Neutrophil (primary cell): ENCODE results near the gene STAT3.

Source experiments
- H3K27ac ChIP-seq: fragments of 200-600 bp; sonication (generic); 2 replicates; pipeline ENCODE4 v1.5.1; 2016; ENCODE audit warnings: mild to moderate bottlenecking, moderate library complexity
- H3K27me3 ChIP-seq: fragments of 200-600 bp; sonication (generic); 2 replicates; pipeline ENCODE4 v1.6.0; 2016; ENCODE audit warnings: mild to moderate bottlenecking
- H3K36me3 ChIP-seq: fragments of 200-600 bp; sonication (generic); 2 replicates; pipeline ENCODE4 v1.5.1; 2017
- H3K4me1 ChIP-seq, 2 experiments: fragments of 200-600 bp in 1 of 2; sonication (generic) in 1 of 2; 1 replicate in 1 of 2; 2 replicates in 1 of 2; pipeline versions ENCODE4 v1.5.1 to v1.6.1; 2013 to 2016; ENCODE audit warnings: low read depth in 1 of 2, low read length in 1 of 2, mild to moderate bottlenecking in 1 of 2, moderate library complexity in 1 of 2; ENCODE audit not compliant: control insufficient read depth in 1 of 2, insufficient read depth in 1 of 2
- H3K4me3 ChIP-seq, 2 experiments: fragments of 200-600 bp in 1 of 2; sonication (generic) in 1 of 2; 1 replicate in 1 of 2; 2 replicates in 1 of 2; pipeline ENCODE4 v1.5.1; 2013 to 2016; ENCODE audit warnings: low read depth in 1 of 2, low read length in 1 of 2, mild to moderate bottlenecking in 1 of 2, moderate library complexity in 1 of 2
- H3K9me3 ChIP-seq: fragments of 200-600 bp; sonication (generic); 2 replicates; pipeline ENCODE4 v1.5.1; 2016
- CTCF ChIP-seq: fragments of 200-600 bp; sonication (generic); IDR thresholded peaks from 2 replicates; pipeline ENCODE4 v1.5.1; 2016; ENCODE audit warnings: antibody characterized with exemption

The STAT3 gene

DNA sequence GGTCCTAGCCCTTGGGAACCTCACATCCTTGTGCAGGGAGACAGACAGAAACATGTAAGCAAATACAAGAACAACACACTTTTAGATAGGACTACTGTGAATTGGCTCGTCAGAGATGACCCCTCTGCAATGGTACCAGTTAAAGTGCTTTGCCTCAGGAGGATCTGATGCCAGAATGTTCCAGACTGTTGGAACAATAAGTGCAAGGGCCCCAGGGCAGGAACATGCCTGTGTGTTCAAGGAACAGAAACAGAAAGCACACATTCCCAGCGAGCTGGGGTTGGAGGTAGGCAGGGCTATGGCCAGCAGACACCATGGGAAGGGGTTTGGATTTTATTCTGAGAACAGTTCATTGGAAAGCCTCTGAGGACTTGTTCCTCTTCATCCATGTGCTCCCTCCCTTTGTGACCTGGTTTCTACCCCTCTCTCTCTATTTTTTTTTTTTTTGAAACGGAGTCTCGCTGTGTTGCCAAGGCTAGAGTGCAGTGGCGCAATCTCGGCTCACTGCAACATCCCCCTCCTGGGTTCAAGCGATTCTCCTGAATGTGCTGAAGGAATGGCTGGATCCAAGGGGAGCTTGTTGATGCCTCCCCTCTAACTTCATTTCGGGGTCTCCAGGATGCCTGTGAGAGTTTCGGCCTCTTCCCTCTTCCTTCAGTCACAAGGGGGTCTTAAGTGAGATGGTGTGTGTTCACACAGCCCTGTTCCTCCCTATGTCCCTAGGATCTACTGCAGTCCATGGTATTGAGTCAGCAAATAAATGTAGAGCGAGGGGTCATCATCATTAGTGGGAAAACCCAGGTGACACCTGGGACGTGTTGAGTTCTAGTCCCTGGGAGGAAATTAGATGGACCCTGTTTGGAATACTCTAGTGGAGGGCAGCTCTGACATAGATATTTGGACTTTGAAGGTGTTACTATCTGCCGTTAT, 93.5 kb downstream of the STAT3 start:
- no peak overlapping the region for H3K4me3 ChIP-seq
- H3K36me3 ChIP-seq = peaks cover 51% of the 10 kb centered on the region
- H3K27ac ChIP-seq = peak overlapping the region; percentile 36
- H3K4me1 ChIP-seq = peaks cover 27 to 28% of the 10 kb centered on the region in 2 experiments
- TF ChIP-seq CTCF = no peak
- no peaks in the 10 kb centered on the region for H3K9me3 ChIP-seq
- H3K27me3 ChIP-seq = no peaks in the 10 kb centered on the region

DNA sequence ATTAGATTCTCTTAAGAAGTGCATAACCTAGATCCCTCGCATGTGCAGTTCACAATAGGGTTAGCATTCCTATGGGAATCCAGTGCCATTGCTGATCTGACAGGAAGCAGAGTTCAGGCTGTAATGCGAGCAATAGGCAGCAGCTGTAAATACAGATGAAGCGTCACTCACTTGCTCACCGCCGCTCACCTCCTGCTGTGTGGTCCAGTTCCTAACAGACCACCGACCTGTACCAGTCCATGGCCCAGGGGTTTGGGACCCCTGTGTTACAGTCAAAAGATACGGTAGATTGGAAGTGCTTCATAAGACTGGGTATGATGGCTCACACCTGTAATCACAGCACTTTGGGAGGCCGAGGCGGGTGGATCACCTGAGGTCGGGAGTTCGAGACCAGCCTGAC, 97.1 kb downstream of the STAT3 start:
- Histone ChIP-seq H3K4me1 (peaks cover 55 to 56% of the 10 kb centered on the region in 2 experiments), H3K27me3 (no peaks in the 10 kb centered on the region), H3K4me3 (no peak overlapping the region), H3K36me3 (peaks cover 25% of the 10 kb centered on the region), H3K27ac (peak overlapping the region; percentile 98), H3K9me3 (no peaks in the 10 kb centered on the region)
- TF ChIP-seq CTCF = no peak

DNA sequence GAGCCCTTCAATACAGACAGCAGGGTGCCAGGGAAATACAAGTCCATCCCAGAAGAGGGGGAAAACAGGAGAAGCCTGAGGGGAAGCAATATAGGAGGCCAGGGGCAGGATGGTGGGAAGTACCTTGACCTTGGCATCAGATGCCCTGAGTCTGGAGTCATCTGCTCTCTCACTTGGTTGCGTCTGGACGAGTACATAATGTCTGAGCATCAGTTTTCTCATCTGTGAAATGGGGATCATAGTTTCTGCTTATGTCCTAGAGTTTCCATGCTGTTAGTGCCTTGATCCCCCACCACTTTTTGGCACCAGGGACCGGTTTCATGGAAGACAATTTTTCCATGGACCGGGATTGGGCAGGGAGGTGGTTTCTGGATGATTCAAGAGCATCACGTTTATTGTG, 97.7 kb downstream of the STAT3 start:
- H3K27ac ChIP-seq = peak overlapping the region; percentile 98
- H3K4me1 ChIP-seq = peaks cover 61 to 62% of the 10 kb centered on the region in 2 experiments
- H3K27me3 ChIP-seq = no peaks in the 10 kb centered on the region
- H3K4me3 ChIP-seq = peak overlapping the region in 1 of 2 experiments; percentile 81
- peaks cover 19% of the 10 kb centered on the region for H3K36me3 ChIP-seq
- no peak for TF ChIP-seq CTCF
- H3K9me3 ChIP-seq = no peaks in the 10 kb centered on the region

- Histone ChIP-seq H3K4me1 (peaks cover 58% of the 10 kb centered on the region in 2 experiments), H3K27ac (peak overlapping the region; percentile 98), H3K4me3 (peak overlapping the region; percentile 81 to 93), H3K36me3 (peaks cover 13% of the 10 kb centered on the region), H3K9me3 (no peaks in the 10 kb centered on the region), H3K27me3 (no peaks in the 10 kb centered on the region)
- TF ChIP-seq CTCF = no peak
Observed at GRCh38 chr17:42289611-42290181, 98.5 kb downstream of the STAT3 start.

DNA sequence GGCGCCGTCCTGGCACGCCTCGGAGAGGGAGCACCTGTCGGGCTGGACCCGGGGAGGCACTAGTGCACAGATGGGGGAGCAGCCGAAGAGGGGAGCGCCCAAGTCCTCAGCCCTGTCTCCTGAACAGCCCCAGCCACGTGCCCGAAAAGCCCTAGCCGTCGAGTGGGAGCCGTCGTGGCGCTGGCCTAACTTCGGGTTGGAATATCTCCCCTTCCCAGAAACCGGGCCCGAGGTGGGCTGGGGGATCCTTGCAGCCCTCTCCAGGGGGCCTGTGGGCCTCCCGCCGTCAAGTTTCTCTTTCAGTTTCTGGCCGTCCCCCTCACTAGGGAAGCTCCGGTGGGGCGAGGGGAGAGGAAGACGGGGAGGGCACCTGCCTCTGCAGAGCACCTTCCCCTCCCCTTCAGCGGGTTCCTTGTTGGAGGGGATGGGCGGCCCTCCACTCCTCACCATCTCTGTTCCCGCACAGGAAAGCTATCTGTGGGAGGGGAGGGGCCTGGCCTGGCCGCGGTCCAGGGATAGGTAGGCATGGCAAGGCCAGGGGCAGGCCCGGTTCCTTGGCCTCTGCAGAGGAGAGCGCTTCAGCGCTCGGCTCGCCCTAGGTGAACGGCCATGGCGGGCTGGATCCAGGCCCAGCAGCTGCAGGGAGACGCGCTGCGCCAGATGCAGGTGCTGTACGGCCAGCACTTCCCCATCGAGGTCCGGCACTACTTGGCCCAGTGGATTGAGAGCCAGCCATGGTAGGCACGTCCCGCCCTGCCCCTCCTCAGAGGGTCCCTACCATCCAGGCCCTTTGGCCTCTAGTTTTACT, 99.2 kb downstream of the STAT3 start:
- no peak for TF ChIP-seq CTCF
- H3K9me3 ChIP-seq = no peaks in the 10 kb centered on the region
- no peaks in the 10 kb centered on the region for H3K27me3 ChIP-seq
- H3K27ac ChIP-seq = peak overlapping the region; percentile 98
- peaks cover 13% of the 10 kb centered on the region for H3K36me3 ChIP-seq
- peaks cover 51% of the 10 kb centered on the region in 2 experiments for H3K4me1 ChIP-seq
- peak overlapping the region; percentile 81 to 93 for H3K4me3 ChIP-seq
